GM23248 (cell line): ENCODE measurements around the gene DLG2.

ENCODE experiments used
- EZH2 ChIP-seq: fragments of 200-600 bp; sonication (generic); IDR thresholded peaks from 2 replicates; pipeline ENCODE4 v1.6.1; 2018; ENCODE audit warnings: antibody characterized with exemption, mild to moderate bottlenecking; ENCODE audit not compliant: insufficient read depth, poor library complexity, severe bottlenecking
- EZH2phosphoT487 ChIP-seq: fragments of 200-600 bp; sonication (generic); IDR thresholded peaks from 2 replicates; pipeline ENCODE4 v1.6.1; 2018; ENCODE audit warnings: antibody characterized with exemption, moderate library complexity, mild to moderate bottlenecking, low read depth; ENCODE audit not compliant: insufficient read depth

GRCh38 chr11:83694191-83694910 lies 1932.8 kb downstream of the DLG2 start:
- no peak for TF ChIP-seq EZH2
- no peak for TF ChIP-seq EZH2phosphoT487
